ENCODE results near the gene SMIM33. TPM values are rescaled to one million over a fixed set of nuclear protein-coding genes. Genes with fewer than 3 reads are reported as not detected.
A peak's percentile ranks its signal among the peaks of the same experiment; 100 is the strongest.

The SMIM33 gene
- total and polyA plus RNA-seq, 9 of the 15 experiments (the other 6 are each of a cell fraction or from before 2014, with no cell fraction given): not detected

DNA sequence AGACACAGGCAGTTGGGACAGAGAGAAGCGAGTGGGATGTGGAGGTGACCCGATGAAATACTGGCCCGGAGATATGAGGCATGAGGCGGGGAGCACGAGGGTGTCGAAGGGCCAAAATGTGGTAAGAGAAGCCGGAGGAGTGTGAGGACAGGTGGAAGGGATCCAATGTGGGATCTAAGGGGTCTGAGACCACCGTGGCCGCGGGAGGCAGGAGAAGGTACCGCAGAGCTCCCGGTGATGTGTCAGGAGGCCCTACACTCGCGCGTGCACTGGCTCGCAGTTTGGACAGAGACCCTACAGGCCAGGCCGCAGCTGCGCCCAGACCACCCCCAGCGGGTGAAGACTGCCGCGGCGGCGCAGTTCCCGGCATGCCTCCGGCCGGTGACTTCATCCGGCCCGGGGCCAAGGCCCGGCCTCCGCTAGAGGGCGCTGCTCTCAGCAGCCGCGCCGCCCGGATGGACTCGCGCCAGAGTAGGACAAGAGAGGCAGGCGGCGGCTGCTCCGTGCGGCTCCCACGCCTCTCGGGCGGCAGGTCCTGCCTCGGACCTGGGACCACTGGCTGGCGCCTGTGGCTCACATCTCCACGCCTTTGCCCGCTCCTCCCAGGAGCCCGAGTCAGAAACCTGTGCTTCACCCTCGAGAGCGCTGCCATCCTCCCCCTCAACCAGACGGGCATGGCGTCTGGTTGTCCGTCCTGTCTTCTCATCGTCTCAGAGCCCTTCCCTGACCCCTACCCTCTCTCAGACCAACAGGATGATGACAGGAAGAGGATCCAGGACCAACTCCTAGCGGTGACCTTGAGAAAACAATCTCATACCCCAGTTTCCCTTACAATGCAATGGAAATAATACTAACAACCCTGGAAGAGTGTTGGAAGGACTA lies 47.1 kb downstream of the SMIM33 start (continued):
- TF ChIP-seq ZSCAN32 (CRISPR knock-in tag; IDR thresholded peaks at IDR 0.05) (peak; percentile 69; the same call in 1 of the 2 replicates), SAFB (IDR thresholded peaks at IDR 0.05; ENCODE audit: borderline replicate concordance, low read depth, low read length) (peak; percentile 44; the same call in 1 of the 2 replicates), ZNF75A (CRISPR knock-in tag; IDR thresholded peaks at IDR 0.05) (peak; percentile 45; the same call in 1 of the 2 replicates), E2F8 (IDR thresholded peaks at IDR 0.05; ENCODE audit: low read depth, partially characterized antibody) (peak; percentile 38), GABPA (tag; conservative IDR thresholded peaks at IDR 0.05; ENCODE audit: low read depth) (peak; percentile 74), MCM2 (IDR thresholded peaks at IDR 0.05; ENCODE audit: low read depth) (no peak), FOXM1 (IDR thresholded peaks at IDR 0.05; ENCODE audit: low read depth) (no peak), FOXM1 (CRISPR knock-in tag; IDR thresholded peaks at IDR 0.05; ENCODE audit: low read depth) (peak; percentile 92; the same call in 1 of the 2 replicates), COPS2 (conservative IDR thresholded peaks at IDR 0.05) (no peak), GTF2F1 (IDR thresholded peaks at IDR 0.05; ENCODE audit: low read depth, low read length) (peak; percentile 73)
- TF ChIP-seq, protein P1, sequence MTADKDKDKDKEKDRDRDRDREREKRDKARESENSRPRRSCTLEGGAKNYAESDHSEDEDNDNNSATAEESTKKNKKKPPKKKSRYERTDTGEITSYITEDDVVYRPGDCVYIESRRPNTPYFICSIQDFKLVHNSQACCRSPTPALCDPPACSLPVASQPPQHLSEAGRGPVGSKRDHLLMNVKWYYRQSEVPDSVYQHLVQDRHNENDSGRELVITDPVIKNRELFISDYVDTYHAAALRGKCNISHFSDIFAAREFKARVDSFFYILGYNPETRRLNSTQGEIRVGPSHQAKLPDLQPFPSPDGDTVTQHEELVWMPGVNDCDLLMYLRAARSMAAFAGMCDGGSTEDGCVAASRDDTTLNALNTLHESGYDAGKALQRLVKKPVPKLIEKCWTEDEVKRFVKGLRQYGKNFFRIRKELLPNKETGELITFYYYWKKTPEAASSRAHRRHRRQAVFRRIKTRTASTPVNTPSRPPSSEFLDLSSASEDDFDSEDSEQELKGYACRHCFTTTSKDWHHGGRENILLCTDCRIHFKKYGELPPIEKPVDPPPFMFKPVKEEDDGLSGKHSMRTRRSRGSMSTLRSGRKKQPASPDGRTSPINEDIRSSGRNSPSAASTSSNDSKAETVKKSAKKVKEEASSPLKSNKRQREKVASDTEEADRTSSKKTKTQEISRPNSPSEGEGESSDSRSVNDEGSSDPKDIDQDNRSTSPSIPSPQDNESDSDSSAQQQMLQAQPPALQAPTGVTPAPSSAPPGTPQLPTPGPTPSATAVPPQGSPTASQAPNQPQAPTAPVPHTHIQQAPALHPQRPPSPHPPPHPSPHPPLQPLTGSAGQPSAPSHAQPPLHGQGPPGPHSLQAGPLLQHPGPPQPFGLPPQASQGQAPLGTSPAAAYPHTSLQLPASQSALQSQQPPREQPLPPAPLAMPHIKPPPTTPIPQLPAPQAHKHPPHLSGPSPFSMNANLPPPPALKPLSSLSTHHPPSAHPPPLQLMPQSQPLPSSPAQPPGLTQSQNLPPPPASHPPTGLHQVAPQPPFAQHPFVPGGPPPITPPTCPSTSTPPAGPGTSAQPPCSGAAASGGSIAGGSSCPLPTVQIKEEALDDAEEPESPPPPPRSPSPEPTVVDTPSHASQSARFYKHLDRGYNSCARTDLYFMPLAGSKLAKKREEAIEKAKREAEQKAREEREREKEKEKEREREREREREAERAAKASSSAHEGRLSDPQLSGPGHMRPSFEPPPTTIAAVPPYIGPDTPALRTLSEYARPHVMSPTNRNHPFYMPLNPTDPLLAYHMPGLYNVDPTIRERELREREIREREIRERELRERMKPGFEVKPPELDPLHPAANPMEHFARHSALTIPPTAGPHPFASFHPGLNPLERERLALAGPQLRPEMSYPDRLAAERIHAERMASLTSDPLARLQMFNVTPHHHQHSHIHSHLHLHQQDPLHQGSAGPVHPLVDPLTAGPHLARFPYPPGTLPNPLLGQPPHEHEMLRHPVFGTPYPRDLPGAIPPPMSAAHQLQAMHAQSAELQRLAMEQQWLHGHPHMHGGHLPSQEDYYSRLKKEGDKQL (CRISPR knock-in tag; IDR thresholded peaks at IDR 0.05; ENCODE audit: borderline replicate concordance): 0 out of 2 replicates have a peak, but pooled peaks have one; percentile 6
- TF ChIP-seq, protein P2, sequence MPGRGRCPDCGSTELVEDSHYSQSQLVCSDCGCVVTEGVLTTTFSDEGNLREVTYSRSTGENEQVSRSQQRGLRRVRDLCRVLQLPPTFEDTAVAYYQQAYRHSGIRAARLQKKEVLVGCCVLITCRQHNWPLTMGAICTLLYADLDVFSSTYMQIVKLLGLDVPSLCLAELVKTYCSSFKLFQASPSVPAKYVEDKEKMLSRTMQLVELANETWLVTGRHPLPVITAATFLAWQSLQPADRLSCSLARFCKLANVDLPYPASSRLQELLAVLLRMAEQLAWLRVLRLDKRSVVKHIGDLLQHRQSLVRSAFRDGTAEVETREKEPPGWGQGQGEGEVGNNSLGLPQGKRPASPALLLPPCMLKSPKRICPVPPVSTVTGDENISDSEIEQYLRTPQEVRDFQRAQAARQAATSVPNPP (IDR thresholded peaks at IDR 0.05; ENCODE audit: borderline replicate concordance, insufficient read depth, insufficient read length): no peak
- TF ChIP-seq, protein P3, sequence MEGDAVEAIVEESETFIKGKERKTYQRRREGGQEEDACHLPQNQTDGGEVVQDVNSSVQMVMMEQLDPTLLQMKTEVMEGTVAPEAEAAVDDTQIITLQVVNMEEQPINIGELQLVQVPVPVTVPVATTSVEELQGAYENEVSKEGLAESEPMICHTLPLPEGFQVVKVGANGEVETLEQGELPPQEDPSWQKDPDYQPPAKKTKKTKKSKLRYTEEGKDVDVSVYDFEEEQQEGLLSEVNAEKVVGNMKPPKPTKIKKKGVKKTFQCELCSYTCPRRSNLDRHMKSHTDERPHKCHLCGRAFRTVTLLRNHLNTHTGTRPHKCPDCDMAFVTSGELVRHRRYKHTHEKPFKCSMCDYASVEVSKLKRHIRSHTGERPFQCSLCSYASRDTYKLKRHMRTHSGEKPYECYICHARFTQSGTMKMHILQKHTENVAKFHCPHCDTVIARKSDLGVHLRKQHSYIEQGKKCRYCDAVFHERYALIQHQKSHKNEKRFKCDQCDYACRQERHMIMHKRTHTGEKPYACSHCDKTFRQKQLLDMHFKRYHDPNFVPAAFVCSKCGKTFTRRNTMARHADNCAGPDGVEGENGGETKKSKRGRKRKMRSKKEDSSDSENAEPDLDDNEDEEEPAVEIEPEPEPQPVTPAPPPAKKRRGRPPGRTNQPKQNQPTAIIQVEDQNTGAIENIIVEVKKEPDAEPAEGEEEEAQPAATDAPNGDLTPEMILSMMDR (IDR thresholded peaks at IDR 0.05 in 2 of 3, conservative IDR thresholded peaks at IDR 0.05 in 1 of 3; ENCODE audit: insufficient read depth in 2 of 3, low read depth in 1 of 3, low read length in 3 of 3): peak; percentile 94 to 96 (median 95)

Data from K562 (cell line).